ENCODE measurements around the gene MPP3.

GRCh38 chr17:43774304-43775250 lies 58.4 kb downstream of the MPP3 start:
- TF ChIP-seq CTCF (IDR thresholded peaks at IDR 0.05) (no peak), POLR2A (IDR thresholded peaks at IDR 0.05) (no peak)

All from ovary (tissue), 3 donors.